GM19025 (cell line): ENCODE measurements around the gene SORBS2.

Source experiments
- ATAC-seq: cut with Tn5 transposase; IDR thresholded peaks from one replicate; pipeline ENCODE4 v1.9.1; 2021; ENCODE audit warnings: mild to moderate bottlenecking, low read depth, moderate library complexity; ENCODE audit not compliant: unreplicated experiment

Gene SORBS2

GRCh38 chr4:185743722-185744487 is 68.1 kb downstream of the SORBS2 start:
- no peak for ATAC-seq

- peak; percentile 51 for ATAC-seq
Measured at GRCh38 chr4:185742766-185743165, 69.2 kb downstream of the SORBS2 start.

- no peak for ATAC-seq
Measured at GRCh38 chr4:185741795-185742194, 70.2 kb downstream of the SORBS2 start.

GRCh38 chr4:185740471-185740873 is 71.5 kb downstream of the SORBS2 start:
- peak; percentile 55 for ATAC-seq

- ATAC-seq = no peak
Measured at GRCh38 chr4:185738820-185739219, 73.2 kb downstream of the SORBS2 start.

GRCh38 chr4:185738038-185738552 is 73.9 kb downstream of the SORBS2 start:
- no peak for ATAC-seq

- ATAC-seq = no peak
Measured at GRCh38 chr4:185737489-185738037, 74.4 kb downstream of the SORBS2 start.

- ATAC-seq = no peak
Measured at GRCh38 chr4:185736882-185737281, 75.1 kb downstream of the SORBS2 start.

- ATAC-seq = no peak
Measured at GRCh38 chr4:185735866-185736400, 76.1 kb downstream of the SORBS2 start.

GRCh38 chr4:185734930-185735329 is 77.1 kb downstream of the SORBS2 start:
- ATAC-seq = no peak

- peak; percentile 53 for ATAC-seq
Measured at GRCh38 chr4:185734214-185734613, 77.8 kb downstream of the SORBS2 start.

GRCh38 chr4:185730849-185731608 is 81.0 kb downstream of the SORBS2 start:
- peak; percentile 61 for ATAC-seq

GRCh38 chr4:185730387-185730786 is 81.6 kb downstream of the SORBS2 start:
- peak; percentile 35 for ATAC-seq

- no peak for ATAC-seq
Measured at GRCh38 chr4:185729391-185729804, 82.6 kb downstream of the SORBS2 start.

- ATAC-seq = no peak
Measured at GRCh38 chr4:185728893-185729292, 83.1 kb downstream of the SORBS2 start.

- ATAC-seq = no peak
Measured at GRCh38 chr4:185726931-185727330, 85.1 kb downstream of the SORBS2 start.

GRCh38 chr4:185723631-185724260 is 88.2 kb downstream of the SORBS2 start:
- ATAC-seq = no peak

GRCh38 chr4:185722029-185722316 is 90.0 kb downstream of the SORBS2 start:
- no peak for ATAC-seq

GRCh38 chr4:185721190-185722028 is 90.6 kb downstream of the SORBS2 start:
- ATAC-seq = no peak

GRCh38 chr4:185719500-185719858 is 92.5 kb downstream of the SORBS2 start:
- no peak for ATAC-seq
